GM21737 (cell line): ENCODE results near the gene CDKAL1.

Source experiments
- ATAC-seq: cut with Tn5 transposase; IDR thresholded peaks from one replicate; pipeline ENCODE4 v1.9.1; 2021; ENCODE audit warnings: mild to moderate bottlenecking, moderate library complexity; ENCODE audit not compliant: unreplicated experiment

Gene CDKAL1

DNA sequence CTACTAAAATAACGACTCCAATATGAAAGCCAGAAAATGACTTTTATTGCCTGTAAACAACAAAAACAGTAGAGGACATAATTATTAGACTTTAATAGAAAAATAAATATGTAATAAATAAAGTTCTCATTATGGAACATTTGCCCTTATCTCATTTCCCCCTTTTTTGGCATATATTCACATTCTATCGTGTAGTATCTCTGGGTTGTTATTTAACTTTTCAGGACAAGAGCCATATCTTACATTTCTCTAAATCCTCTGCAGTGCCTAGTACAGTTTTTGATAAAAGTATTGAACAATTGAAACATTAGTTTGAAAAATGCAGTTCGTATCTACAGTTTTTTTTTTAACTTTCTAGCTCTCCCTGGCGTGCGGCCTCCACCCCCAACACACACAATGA lies 617.3 kb downstream of the CDKAL1 start:
- ATAC-seq, result no peak

DNA sequence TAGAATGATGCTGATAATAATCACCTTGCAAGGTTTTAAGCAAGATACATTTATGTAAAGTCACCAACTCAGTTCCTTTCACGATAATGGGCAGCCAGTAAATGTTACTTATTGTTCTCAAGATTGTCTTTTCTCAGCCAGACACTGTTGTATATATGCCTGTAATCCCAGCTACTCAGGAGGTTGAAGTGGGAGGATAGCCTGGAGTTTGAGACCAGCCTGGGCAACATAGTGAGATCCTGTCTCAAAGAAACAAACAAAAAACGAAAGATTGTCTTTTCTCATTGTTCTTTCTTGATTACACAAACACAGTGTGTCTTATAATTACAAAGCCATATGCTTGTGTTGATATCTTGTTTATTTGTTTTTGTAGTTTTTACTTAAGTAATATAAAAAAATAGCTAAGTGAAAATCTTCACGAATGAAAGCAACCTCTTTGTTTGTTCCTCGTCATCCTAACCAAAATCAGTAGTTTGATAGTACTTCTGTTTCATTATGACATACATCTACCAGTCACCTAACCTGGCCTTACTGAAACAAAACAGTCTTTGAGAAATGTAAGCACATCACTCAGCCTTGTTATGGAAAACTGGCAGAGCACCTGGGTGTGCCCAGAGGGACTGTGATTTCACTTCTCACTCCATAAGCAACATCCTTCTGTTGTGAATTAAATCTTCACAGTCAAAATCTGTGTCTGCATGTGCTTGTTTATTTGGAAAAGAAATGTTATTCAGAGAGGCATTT lies 623.1 kb downstream of the CDKAL1 start:
- ATAC-seq, result peak; percentile 84

DNA sequence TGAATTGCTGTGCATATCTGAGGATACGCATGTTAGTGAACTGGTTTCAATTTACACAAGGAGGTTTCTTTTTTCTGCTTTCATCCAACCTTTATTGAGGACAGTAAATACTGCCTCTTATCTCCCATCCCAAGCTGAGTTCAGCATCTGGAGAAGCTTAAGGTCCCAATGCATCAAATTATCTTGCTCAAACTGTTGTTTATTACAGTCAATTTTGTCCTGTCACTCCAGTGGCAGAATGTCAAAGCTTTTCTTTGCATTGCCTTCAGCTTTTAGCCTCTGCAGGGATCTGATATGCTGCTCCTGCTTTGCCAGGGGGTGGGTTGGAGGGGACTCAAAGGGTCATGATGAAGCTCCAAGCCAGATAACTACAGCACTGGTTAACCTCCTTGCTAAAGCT lies 623.9 kb downstream of the CDKAL1 start:
- ATAC-seq, result no peak

DNA sequence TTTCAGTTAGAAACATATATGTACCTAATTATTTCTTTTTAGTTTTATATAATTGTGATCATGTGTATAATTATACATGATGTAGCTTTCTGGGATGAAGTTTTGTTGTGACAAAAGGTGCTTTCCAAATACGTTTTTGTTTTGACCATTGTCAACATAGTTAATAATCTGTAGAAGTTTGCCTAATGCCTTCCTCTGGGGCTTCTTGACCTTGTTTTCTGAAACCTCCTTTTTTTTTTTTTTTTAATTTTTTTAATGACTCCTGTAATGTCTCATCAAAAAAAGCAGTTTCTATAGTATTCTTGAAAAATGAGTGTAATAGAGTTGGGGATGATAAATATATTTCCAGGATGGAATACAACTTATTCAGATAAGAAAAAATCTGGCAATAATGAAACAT lies 624.6 kb downstream of the CDKAL1 start:
- peak; percentile 38 for ATAC-seq

GRCh38 chr6:21159465-21159864 lies 625.2 kb downstream of the CDKAL1 start:
- ATAC-seq, result no peak

GRCh38 chr6:21161707-21162106 lies 627.5 kb downstream of the CDKAL1 start:
- no peak for ATAC-seq

DNA sequence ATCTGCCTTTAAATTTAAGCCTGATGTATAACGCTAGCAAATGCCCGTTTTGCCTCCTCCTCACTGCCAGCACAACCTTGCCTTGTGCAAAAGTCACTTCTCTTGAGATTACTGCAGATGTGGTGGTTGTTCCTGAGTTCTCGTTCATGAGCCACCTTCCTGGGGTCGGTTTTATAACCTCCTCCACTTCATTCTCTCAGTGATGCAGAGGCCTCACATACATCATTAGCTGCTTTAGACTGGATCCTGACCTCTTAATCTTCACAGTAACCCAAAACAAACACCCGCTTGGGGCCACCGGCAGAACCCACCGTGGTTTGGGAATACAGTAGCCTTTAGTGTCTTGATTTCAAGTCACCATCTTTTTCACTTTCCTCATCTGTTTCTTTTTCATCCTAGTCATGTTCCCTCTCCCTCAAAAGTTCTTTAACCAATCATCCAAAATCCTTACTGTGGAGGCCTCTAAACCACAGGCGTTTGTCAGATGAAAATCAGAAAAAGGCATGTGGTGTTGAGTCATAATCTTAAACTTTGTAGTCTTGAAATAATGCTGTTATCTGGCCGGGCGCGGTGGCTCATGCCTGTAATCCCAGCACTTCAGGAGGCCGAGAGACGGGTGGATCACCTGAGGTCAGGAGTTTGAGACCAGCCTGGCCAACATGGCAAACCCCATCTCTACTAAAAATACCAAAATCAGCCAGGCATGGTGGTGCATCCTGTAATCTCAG lies 629.0 kb downstream of the CDKAL1 start:
- no peak for ATAC-seq

DNA sequence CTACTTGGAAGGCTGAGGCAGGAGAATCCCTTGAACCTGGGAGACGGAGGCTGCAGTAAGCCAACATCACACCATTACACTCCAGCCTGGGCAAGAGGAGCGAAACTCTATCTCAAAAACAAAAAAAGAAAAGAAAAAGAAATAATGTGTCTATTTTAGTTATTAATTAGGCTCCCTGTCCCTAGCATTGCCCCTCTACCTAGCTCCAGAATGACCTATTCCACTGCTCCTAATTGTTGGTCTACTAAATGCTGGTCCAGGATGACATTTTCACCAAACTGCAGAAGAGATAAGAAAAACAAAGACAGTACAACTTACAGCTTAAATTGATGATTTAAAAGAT lies 629.6 kb downstream of the CDKAL1 start:
- no peak for ATAC-seq

- ATAC-seq, result peak; percentile 66
These were observed 630.6 kb downstream of the CDKAL1 start for GRCh38 chr6:21164768-21165326.

GRCh38 chr6:21166754-21167153 lies 632.5 kb downstream of the CDKAL1 start:
- no peak for ATAC-seq

GRCh38 chr6:21167790-21168189 lies 633.5 kb downstream of the CDKAL1 start:
- no peak for ATAC-seq

DNA sequence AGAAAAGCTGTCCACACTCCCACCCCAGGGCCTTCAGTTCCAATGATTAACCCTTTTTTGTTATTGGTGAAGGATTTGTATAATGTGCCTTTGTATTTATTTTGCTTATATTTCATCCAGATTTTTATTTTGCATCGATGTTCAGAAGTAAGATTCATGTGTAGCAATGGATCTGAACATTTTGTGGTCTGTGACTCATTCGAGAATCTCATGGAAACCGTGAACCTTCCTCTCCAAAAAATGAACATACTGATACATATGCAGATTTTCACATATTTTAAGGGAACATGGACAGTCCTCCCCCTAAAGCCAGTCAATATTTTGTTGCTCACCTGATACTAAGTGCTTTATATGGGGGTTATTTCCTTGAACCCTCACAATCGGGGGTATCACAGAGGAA lies 637.5 kb downstream of the CDKAL1 start:
- no peak for ATAC-seq

- ATAC-seq, result no peak
These were observed 638.8 kb downstream of the CDKAL1 start for GRCh38 chr6:21173031-21173430.

GRCh38 chr6:21173678-21174077 lies 639.4 kb downstream of the CDKAL1 start:
- no peak for ATAC-seq

- ATAC-seq, result no peak
These were observed 641.9 kb downstream of the CDKAL1 start for GRCh38 chr6:21176197-21176596.

DNA sequence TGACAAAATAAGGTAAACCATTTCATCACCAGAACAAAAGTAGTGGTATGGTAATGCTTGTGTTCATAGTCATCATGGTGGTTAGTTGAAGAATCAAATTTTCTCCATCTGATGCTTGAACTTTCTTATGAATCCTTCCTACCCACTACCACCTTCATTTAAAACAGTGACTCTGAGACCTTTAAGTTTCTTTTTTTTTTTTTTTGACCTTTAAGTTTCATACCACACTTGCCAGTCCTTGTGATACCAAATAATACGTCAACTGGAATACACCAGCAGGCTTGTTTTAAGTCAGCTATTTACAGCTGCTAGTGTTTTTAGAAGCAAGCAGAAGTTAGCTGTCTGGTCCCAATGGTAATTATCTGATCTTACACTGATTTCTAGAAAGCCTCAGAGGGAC lies 645.9 kb downstream of the CDKAL1 start:
- ATAC-seq, result peak; percentile 61

DNA sequence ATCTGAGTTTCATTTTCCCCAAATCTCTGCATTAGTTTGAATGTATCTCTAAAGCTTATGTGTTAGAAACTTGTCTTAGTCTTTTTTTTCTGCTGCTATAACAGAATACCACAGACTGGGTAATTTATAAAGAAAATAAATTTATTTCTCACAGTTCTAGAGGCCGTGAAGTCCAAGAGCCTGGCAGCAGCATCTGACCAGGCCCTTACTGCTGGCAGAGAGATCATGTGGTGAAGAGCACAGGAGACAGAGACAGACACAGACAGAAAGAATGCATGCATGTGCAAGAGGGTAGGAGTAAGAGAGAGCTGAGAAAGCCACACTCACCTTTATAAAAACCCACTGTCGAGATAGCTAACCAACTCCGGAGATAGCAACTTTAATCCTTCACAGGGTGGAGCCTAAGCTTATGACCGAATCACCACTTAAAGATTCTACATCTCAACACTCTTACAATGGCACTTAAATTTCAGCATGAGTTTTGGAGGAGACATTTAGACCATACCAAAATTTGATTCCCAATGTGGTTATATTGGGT lies 646.6 kb downstream of the CDKAL1 start:
- no peak for ATAC-seq

DNA sequence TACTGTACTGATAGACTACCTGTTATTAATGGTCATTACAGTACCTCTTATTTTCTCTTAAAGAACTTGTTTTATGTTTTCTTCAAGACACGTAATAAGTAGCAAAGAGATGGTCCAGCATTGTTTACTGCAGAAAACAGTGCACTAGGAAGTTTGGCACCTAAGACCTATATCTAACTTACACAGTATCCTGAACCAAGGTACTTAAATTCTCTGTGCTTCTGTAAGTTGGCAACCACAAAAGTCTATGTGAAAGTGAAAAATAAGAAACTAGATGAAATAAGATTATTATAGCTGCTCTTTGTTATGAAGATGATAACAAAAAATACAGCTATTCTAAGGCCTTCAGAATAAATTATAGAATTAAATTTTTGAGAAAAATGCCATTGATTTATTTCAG lies 647.6 kb downstream of the CDKAL1 start:
- ATAC-seq, result peak; percentile 47

- ATAC-seq, result no peak
These were observed 648.3 kb downstream of the CDKAL1 start for GRCh38 chr6:21182589-21182988.

GRCh38 chr6:21185861-21186478 lies 651.7 kb downstream of the CDKAL1 start:
- no peak for ATAC-seq

- no peak for ATAC-seq
These were observed 652.3 kb downstream of the CDKAL1 start for GRCh38 chr6:21186479-21187055.
